Progenitor cell of endocrine pancreas (in vitro differentiated cells): Measurements from ENCODE around the gene SLC26A3. TPM values are rescaled to one million over a fixed set of nuclear protein-coding genes. Genes with fewer than 3 reads are reported as not detected.

Experiments
- DNase-seq: peaks from one replicate; pipeline ENCODE4 v3.0.0; 2021; ENCODE audit warnings: low spot score; ENCODE audit not compliant: unreplicated experiment
- H3K27ac Mint-ChIP-seq: 2 replicates; pipeline ENCODE4 v1.8.0; 2021; ENCODE audit warnings: mild to moderate bottlenecking, moderate library complexity, mixed read lengths
- H3K27me3 Mint-ChIP-seq: 2 replicates; pipeline ENCODE4 v1.8.0; 2021; ENCODE audit warnings: mixed read lengths
- H3K36me3 Mint-ChIP-seq: 2 replicates; pipeline ENCODE4 v1.8.0; 2022; ENCODE audit warnings: mixed read lengths; ENCODE audit not compliant: insufficient read depth
- H3K4me1 Mint-ChIP-seq: 2 replicates; pipeline ENCODE4 v1.8.0; 2021; ENCODE audit warnings: low read depth, mixed read lengths
- H3K4me3 Mint-ChIP-seq: 2 replicates; pipeline ENCODE4 v1.8.0; 2021; ENCODE audit warnings: low read depth, mild to moderate bottlenecking, moderate library complexity, mixed read lengths
- H3K9me3 Mint-ChIP-seq: 2 replicates; pipeline ENCODE4 v1.8.0; 2021; ENCODE audit warnings: low read depth, mixed read lengths
- total RNA-seq: library from RNA; stranded (reverse); gene quantifications from 2 replicates; pipeline ENCODE4 v1.2.1, GENCODE V29; 2021
- TF ChIP-seq, protein P1 (sequence below): fragments of 200-600 bp; sonication (generic); IDR thresholded peaks from one replicate; pipeline ENCODE4 v1.5.0; 2021; ENCODE audit warnings: antibody characterized with exemption, mild to moderate bottlenecking; ENCODE audit not compliant: unreplicated experiment

Gene SLC26A3
- total RNA-seq, 1 donor from 2014 or later, result 2.8 TPM

DNA sequence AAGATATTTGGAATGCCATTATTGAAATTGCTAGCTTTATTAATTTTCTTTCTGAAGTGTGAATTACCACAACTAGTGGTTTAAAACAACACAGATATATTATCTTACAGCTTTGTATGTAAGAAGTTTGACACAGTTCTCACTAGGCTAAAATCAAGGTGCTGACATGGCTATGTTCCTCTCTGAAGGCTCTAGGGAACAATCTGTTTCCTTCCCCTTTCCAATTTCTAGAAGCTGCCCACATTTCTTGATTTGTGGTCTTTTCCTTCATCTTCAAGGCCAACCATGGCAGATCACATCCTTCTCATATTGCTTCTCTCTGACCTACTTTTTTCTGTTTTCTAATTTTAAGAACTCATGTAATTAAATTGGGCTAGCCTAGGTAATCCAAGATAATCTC lies 43.3 kb upstream of the SLC26A3 start:
- H3K4me1 Mint-ChIP-seq, result peaks cover 1% of the 10 kb centered on the region
- H3K27me3 Mint-ChIP-seq, result no peaks in the 10 kb centered on the region
- peaks cover 5% of the 10 kb centered on the region for H3K9me3 Mint-ChIP-seq
- no peak overlapping the region for H3K27ac Mint-ChIP-seq
- DNase-seq, result no peak
- peaks cover 2% of the 10 kb centered on the region for H3K36me3 Mint-ChIP-seq
- TF ChIP-seq, protein P1, sequence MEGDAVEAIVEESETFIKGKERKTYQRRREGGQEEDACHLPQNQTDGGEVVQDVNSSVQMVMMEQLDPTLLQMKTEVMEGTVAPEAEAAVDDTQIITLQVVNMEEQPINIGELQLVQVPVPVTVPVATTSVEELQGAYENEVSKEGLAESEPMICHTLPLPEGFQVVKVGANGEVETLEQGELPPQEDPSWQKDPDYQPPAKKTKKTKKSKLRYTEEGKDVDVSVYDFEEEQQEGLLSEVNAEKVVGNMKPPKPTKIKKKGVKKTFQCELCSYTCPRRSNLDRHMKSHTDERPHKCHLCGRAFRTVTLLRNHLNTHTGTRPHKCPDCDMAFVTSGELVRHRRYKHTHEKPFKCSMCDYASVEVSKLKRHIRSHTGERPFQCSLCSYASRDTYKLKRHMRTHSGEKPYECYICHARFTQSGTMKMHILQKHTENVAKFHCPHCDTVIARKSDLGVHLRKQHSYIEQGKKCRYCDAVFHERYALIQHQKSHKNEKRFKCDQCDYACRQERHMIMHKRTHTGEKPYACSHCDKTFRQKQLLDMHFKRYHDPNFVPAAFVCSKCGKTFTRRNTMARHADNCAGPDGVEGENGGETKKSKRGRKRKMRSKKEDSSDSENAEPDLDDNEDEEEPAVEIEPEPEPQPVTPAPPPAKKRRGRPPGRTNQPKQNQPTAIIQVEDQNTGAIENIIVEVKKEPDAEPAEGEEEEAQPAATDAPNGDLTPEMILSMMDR, result no peak
- no peak overlapping the region for H3K4me3 Mint-ChIP-seq

DNA sequence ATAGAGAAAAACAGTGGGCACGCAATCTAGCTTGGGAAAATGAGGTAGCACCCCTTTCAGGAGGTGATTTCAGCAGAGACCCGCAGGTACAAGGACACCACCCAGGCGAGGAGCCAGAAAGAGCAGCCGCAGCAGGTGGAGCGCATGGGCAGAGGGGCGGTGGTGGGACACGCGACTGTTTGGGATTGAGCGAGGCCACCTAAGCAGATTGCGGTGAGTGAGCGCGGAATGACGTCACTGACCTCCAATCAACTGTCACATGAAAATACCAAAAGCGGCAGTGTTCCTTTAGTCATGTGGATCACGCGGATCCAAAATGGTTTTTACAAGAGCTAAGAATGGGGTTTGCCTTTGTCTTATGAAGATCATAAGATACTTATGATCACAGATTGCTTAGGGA lies 40.2 kb upstream of the SLC26A3 start:
- TF ChIP-seq, protein P1, result no peak
- H3K4me3 Mint-ChIP-seq, result no peak overlapping the region
- DNase-seq, result no peak
- H3K36me3 Mint-ChIP-seq, result peaks cover 6% of the 10 kb centered on the region
- H3K9me3 Mint-ChIP-seq, result peaks cover 9% of the 10 kb centered on the region
- H3K4me1 Mint-ChIP-seq, result peaks cover 11% of the 10 kb centered on the region
- H3K27me3 Mint-ChIP-seq, result no peaks in the 10 kb centered on the region
- H3K27ac Mint-ChIP-seq, result no peak overlapping the region

DNA sequence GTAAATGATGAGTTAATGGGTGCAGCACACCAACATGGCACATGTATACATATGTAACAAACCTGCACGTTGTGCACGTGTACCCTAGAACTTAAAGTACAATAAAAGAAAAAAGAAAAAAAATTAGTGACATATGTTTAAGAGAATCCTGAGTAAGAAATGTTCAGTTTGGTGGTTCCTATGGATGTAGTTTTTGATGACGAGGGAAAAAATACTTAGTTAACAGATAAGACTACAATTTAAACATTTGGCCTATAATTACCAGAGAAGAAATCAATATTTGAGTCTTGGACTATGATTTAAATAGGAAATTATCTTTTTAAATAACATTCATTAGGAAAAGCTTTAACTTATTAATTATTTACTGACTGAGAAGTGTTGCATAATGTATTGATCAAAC lies 39.2 kb upstream of the SLC26A3 start:
- peaks cover 6% of the 10 kb centered on the region for H3K36me3 Mint-ChIP-seq
- no peak overlapping the region for H3K4me3 Mint-ChIP-seq
- H3K9me3 Mint-ChIP-seq, result peaks cover 9% of the 10 kb centered on the region
- peaks cover 19% of the 10 kb centered on the region for H3K4me1 Mint-ChIP-seq
- no peak overlapping the region for H3K27ac Mint-ChIP-seq
- no peak for DNase-seq
- TF ChIP-seq, protein P1, result no peak
- no peaks in the 10 kb centered on the region for H3K27me3 Mint-ChIP-seq

DNA sequence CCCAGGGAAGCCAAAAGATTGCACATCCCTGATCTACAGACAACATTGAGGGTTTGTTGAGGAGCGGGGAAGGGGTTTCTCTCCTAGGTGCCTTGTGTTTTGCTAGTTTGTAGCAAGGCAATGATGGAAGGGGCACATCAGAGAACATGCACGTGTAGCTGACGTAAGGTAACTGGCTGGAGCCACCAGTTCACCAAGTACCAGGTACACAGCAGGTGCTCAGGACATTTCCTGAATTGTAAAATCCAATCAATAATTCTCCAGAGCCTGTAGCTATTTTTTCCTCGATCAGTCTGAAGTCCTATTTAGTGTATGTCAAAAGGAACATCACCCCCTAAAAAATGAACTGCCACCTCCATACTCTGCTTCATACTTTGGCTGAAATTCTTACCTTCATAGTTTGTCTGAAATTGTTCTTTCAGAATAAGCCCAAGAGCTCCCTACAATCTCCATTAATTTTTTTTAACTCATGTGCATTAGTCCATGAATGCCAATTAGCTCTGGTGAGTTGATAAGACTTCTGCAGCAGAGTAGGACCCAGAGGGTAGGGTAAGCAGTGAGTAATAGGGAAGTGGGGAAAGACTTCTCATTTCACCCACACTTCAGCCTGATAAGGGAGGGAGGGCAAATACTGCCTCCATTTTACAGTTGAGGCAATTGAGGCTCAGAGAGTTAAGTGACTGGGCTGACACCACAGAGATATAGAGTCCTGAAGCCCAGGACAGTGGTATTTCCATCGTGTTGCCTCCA lies 36.0 kb upstream of the SLC26A3 start:
- peaks cover 6% of the 10 kb centered on the region for H3K36me3 Mint-ChIP-seq
- no peaks in the 10 kb centered on the region for H3K27me3 Mint-ChIP-seq
- H3K4me3 Mint-ChIP-seq, result no peak overlapping the region
- DNase-seq, result no peak
- TF ChIP-seq, protein P1, result no peak
- H3K9me3 Mint-ChIP-seq, result peaks cover 9% of the 10 kb centered on the region
- H3K4me1 Mint-ChIP-seq, result peaks cover 46% of the 10 kb centered on the region
- no peak overlapping the region for H3K27ac Mint-ChIP-seq

DNA sequence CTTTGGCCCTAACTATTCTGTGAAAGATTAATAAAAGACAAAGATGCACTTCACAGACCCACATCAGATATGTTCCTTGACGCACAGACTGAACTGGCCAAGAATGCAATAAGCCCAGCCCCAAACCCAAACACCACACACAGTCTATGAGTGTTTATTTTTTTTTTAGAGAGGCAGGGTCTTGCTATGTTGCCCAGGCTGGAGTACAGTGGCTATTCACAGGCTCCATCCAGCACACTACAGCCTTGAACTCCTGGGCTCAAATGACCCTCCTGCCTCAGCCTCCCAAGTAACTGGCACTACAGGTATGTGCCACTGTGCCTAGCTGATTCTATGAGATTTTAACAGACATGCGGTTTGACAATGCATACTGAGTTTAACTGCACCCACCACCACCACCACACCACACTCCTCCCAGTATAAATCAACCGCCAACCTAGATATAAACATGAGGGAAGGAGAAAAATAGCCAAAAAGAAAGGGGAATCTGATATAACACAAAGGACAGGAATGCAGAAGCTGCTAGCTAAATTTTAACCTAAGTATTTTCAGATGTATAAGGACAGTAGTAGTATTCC lies 35.1 kb upstream of the SLC26A3 start:
- Mint-ChIP-seq H3K9me3 (peaks cover 8% of the 10 kb centered on the region), H3K27me3 (no peaks in the 10 kb centered on the region), H3K4me3 (no peak overlapping the region), H3K36me3 (peaks cover 6% of the 10 kb centered on the region), H3K4me1 (peaks cover 50% of the 10 kb centered on the region), H3K27ac (no peak overlapping the region)
- TF ChIP-seq, protein P1, result no peak
- DNase-seq, result no peak
